ENCODE data around the gene C1orf52.
"Not testable (repeated sequence)": the region's sequence is repeated elsewhere in the genome, so short reads cannot be mapped to it uniquely, and the experiment has no call there.

Gene C1orf52

DNA sequence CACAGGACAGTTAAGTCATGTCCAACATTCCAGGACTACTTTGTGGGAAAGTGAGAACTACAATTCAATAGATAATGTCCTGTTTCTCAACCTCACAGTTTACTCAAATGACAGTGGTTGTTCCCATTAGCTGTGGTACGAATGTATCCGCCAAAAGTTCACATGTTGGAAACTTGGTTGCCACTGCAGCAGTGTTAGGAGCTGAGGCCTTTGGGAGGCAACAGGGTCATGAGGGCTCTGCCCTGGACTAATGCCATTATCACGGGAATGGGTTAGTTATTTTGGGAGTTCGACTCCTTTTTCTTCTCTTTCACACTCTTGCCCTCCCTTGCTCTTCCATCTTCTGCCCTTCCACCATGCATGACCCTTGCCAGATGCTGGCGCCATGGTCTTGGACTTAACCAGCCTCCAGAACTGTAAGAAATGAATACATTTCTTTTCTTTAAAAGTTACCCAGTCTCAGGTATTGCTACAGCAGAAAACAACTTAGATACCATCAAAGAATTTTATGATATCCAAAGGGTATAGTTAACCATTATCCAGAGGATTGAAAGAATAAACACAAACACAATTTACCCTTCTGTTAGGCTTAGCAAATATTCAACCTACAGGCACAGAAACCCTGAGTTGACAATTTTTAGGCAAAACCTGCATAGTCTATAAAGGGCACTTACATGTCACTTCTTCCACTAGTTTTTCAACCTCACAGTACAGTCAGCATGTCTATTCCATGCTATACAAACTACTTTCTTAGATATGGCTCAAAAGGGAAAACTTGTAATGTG, 9.5 kb upstream of the C1orf52 start:
- TF ChIP-seq ZNF274 (IDR thresholded peaks at IDR 0.05; ENCODE audit: low read depth, low read length), result no peak
- H3K4me3 ChIP-seq (ENCODE audit: low read length), result no peak overlapping the region

DNA sequence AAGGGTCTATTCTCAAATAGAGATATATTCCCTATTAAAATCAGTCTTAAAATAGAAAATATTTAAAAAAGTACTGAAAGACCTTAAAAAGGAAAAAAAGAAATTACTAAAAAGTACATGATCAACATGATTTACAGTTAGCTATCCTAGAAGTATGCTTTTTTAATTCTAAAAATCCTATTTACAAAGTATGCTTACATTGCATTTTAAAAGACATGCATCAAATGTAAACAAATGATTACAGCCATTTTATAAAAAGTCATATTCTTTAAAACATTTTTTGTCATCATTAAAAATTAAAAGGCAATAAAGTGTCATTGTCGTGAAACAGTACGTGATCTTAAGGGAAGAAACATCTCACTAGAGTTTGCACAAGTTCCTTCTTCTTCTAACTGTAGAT, 7.9 kb upstream of the C1orf52 start:
- H3K4me3 ChIP-seq (ENCODE audit: low read length), result no peak overlapping the region
- no peak for TF ChIP-seq ZNF274 (IDR thresholded peaks at IDR 0.05; ENCODE audit: low read depth, low read length)

DNA sequence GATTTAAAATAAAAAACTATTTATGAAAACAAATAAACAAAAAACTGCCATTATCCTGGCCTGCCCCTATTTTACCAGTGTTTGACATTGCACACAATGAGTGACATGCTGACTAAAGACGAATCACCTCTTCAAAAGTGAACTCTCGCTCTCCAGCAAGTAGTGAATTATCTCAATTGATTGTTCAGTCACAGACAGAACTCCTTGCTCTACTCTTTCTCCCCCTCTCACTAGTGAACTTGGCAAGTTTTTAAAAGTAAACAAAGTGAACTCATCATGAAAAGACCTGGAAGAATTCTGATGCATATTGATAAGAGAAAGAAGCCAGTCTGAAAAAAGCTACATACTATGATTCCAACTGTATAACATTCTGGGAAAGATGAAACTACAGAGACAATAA, 4.7 kb upstream of the C1orf52 start:
- TF ChIP-seq ZNF274 (IDR thresholded peaks at IDR 0.05; ENCODE audit: low read depth, low read length), result no peak
- H3K4me3 ChIP-seq (ENCODE audit: low read length), result no peak overlapping the region

DNA sequence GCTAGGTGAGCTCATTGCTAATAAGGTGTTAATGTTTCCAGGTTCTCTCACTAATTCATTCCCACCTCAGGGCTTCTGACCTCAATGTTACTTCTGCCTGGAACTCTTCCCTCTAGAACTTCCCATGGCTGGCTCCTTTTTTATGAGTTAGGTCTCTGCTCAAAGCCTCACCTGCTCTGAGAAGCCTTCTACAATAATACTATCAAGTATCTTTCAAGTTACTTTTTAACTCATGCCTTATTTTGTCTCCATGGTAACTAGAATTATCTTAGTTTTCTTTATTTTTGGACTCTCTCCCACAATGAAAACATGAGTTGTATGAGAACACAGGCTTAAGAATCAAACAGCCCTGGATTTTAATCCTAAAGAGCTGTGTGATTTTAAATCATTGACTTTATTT, 3.5 kb upstream of the C1orf52 start:
- no peak overlapping the region for H3K4me3 ChIP-seq (ENCODE audit: low read length)
- TF ChIP-seq ZNF274 (IDR thresholded peaks at IDR 0.05; ENCODE audit: low read depth, low read length), result no peak

DNA sequence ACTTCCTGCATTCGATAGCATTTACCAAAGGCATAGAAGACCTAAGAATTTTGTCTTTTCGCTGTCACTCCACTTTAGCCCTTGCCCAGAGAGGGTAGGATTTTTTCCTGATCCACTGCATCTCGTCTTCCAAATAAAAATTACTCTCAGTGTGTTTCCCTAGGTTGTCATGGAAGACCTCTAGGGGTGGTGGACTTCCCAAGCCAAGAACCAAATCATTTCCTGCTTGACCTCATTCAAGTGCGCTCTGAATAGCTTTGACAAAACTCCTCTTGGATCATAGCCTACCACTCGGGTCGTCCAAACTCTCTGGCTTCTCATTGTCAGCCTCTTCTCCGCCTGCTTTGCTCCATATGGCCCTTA, 431 bp upstream of the C1orf52 start:
- no peak for TF ChIP-seq ZNF274 (IDR thresholded peaks at IDR 0.05; ENCODE audit: low read depth, low read length)
- H3K4me3 ChIP-seq (ENCODE audit: low read length), result peak overlapping the region; percentile 4; the same call in 1 of the 2 replicates

DNA sequence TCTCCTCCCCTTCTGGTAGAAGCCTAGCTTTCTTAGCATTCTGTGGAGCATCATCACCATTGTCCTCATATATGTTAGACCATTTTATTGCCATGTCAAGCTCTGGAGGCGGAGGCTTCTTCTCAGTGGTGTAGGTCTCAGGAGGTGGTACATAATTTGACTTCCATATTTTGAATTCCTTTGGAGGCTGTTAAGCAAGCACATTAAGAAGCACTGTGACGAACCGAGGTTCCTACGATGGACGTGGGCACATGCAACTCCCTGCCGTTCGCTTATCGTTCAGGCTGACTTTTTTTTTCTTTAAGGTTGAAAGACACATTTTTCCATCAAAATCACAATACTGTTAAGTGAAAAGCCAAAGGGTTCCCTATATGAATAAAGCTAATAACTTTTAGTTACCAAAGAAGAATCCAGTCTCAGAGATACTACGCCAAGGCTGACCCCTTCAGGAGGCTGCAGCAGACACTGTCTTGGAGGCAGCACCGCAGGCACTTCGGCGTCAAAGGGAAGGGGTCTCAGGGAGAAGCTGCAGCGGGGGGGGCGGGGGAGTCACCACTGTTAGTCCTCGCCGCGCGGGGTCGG, 835 bp downstream of the C1orf52 start:
- H3K4me3 ChIP-seq (ENCODE audit: low read length), result peak overlapping the region; percentile 92
- no peak for TF ChIP-seq ZNF274 (IDR thresholded peaks at IDR 0.05; ENCODE audit: low read depth, low read length)

DNA sequence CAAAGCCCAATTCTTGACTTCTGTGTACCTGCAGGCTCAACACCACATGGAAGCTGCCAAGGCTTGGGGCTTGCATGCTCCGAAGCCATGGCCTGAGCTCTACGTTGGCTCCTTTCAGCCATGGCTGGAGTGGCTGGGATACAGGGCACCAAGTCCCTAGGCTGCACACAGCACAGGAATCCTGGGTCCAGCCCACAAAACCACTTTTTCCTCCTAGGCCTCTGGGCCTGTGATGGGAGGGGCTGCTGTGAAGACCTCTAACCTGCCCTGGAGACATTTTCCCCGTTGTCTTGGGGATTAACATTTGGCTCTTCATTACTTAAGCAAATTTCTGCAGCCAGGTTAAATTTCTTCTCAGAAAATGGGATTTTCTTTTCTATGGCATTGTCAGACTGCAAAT, 10.4 kb downstream of the C1orf52 start:
- not testable (repeated sequence) for H3K4me3 ChIP-seq (ENCODE audit: low read length)

DNA sequence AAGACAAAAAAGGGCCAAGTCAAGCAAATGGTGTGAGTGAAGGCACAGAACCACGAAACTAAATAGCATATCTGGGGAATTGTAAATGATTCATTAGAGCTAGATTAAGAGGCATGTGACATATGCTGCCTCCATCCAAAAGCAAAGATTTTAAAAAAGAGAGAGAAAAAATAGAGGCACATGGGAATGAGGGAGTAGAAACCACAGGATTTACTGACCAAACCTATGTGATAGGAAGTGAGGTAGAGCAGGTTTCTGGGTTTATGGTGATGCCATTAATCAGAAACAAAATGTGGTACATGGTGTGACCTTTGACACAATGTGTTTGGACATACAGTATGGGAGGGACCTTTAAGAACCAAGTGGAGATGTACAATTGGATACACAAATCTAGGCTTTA, 13.6 kb downstream of the C1orf52 start:
- no peak for TF ChIP-seq ZNF274 (IDR thresholded peaks at IDR 0.05; ENCODE audit: low read depth, low read length)
- no peak overlapping the region for H3K4me3 ChIP-seq (ENCODE audit: low read length)

DNA sequence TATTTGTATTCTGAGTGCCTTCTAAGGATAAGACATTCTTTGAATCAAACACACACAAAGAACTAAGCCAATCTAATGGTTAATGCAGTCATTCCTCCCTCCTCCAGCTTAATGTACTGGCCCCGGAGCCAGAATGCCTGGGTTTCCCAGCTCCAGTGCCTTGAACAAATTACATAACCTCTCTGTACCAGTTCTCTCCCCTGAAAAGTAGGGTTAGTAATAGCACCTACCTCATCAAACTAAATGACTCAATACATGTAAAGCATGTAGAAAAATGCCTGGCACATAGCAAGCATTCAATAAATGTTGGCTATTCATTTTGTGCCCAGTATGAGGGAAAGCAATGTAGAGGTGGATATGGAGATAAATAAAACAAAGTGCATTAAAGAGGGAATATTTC, 14.0 kb downstream of the C1orf52 start:
- H3K4me3 ChIP-seq (ENCODE audit: low read length), result no peak overlapping the region
- TF ChIP-seq ZNF274 (IDR thresholded peaks at IDR 0.05; ENCODE audit: low read depth, low read length), result no peak

DNA sequence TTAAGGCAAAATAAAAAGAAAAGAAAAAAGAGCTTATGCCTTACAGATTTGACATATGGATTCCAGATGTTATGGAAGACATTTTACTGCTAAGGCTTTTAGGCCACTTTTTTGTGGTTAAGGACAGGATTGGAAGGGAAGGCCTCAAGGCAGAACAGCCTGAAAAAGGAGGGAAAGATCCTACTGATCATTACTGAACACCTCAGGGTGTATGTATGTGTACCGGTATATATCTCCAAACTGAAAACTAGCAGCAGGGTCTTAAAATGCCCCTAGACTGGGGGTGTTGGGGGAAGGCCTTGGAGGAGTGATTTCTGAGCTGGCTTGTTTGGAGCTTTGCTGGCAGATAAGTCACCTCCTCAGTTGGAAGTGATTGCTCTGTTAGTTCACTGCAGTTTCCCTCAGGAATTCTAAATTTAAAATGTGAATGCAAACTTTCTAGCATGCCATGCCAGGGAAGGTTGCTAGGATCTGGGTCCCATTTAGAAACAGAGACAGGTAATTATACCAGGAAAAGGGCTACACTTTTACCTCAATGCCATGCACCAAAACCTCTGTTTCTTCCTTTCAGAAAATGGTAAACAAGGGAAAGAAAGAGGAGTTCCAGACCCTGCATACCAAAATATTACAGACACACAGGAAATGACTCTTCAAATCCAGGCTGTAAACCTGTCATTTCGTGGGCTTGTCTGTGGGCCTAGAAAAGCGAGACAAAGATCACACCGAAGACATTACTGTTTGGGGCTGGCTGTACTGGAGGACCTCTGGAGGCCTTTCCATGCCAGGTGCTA, 15.0 kb downstream of the C1orf52 start:
- H3K4me3 ChIP-seq (ENCODE audit: low read length), result no peak overlapping the region
- TF ChIP-seq ZNF274 (IDR thresholded peaks at IDR 0.05; ENCODE audit: low read depth, low read length), result no peak

DNA sequence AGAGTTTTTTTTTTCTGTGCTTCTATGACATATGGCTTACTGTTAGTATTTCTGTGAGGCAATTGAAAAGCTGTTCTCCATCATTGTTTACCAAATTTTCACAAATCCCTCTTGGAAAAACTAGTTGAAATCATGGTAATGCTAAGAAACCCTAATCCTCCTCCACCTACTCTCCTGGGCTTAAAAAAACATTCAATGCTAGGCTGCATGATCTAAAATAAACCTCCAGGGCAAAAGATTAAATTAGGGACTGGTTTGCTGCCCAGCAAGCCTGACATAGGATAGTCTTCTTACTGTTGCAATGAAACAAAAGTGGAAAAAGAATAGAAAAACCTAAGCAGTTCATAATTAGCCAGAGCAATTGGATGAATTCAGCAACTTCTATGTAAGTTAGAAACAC, 16.1 kb downstream of the C1orf52 start:
- TF ChIP-seq ZNF274 (IDR thresholded peaks at IDR 0.05; ENCODE audit: low read depth, low read length), result no peak
- no peak overlapping the region for H3K4me3 ChIP-seq (ENCODE audit: low read length)

DNA sequence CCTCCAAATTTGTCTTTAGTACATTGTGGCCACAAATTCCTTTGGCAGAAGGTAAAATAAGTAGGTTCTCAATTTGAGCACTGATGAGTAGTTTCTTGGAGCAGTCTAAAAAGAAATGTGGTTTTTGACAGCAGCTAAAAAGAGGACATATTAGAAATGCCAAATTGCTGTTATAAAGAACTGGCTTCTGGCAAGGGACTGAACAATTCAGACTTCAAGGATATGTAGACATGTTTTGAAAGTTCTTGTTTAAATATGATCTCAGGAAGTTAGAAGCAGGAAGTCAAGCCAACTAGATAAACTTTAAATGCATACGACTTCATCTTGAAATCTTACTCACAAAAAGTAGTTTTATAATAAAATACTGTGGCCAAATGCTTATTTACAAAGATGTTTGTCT, 18.8 kb downstream of the C1orf52 start:
- H3K4me3 ChIP-seq (ENCODE audit: low read length), result no peak overlapping the region
- no peak for TF ChIP-seq ZNF274 (IDR thresholded peaks at IDR 0.05; ENCODE audit: low read depth, low read length)

DNA sequence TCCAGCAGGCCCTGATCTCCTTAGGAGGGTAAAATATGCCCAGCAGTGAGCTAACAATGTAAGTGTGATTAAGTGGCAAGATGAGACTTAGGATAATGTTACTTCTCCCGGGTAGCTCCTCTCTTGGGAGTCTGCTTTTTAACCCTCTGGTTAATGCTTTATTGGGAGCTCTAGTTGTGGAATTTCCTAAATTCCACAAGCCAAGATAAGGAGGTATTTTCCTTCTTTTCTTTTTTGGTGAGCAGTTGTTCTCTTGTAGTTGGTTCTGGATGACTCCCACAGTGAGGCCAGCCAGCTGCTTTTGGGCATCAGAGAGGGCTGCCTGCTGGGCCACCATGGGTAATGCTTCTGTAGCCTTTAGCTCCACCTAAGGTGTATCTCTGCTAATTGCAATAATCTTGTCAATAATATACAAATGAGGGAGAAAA, 19.3 kb downstream of the C1orf52 start:
- no peak for TF ChIP-seq ZNF274 (IDR thresholded peaks at IDR 0.05; ENCODE audit: low read depth, low read length)
- no peak overlapping the region for H3K4me3 ChIP-seq (ENCODE audit: low read length)

DNA sequence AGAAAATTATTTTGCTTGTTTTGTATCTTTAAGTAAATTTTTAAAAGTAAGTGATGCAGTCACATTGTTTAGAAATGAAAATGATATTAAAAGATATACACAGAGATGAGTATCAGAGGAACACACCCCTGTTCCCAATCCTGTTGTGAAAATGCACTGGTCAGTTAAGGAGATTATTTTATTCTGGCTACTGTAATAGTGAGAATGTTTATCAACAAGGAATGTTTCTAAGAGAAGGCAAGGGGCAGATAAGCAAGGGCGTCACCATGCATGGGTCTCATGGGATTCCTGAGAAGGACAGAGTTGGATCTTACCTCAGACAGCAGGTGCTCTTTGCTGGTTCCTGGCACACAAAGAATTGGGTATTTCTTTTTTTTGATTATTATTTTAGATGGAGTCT, 21.8 kb downstream of the C1orf52 start:
- TF ChIP-seq ZNF274 (IDR thresholded peaks at IDR 0.05; ENCODE audit: low read depth, low read length), result no peak
- H3K4me3 ChIP-seq (ENCODE audit: low read length), result no peak overlapping the region

Measured in GM08714 (cell line).